Inferior parietal cortex (tissue), 1 donor: ENCODE results near the gene DTHD1.

Experiments
- DNase-seq: peaks from one replicate; pipeline ENCODE4 v3.0.0-alpha.2; 2016; ENCODE audit errors: extremely low spot score

Gene DTHD1

DNA sequence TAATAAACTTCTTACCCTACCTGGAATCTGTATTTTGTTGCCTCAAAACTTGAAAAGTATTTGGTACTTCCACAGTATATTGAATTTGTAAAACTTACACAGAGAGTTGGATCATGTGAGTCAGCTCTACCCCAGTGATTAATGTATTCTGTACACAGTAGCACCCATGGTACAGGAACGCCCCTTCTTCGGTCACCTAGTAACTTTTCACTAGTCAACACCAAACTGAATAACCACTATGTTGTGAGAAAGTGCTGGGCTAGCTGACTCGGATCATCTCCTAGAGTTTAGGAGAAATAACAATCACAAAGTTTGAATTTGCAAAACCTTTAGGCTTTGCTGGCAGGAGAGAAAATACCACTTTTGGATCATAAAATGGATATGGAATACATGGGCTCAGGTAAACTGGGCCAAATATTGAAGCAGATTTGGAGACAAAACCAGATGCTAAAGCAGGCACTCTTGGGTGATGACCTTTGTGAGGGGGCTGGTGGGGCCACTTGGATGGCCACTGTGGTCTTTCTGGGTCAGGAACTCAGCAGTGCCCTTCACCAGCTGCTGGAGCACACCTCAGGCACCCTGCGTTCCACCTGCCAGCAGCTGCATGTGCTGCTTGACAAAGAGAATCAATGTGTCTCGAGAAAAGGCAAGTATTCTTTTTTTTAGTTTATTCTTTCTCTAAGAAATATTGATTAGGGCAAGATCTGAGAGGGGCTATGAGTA lies at the start of gene DTHD1:
Gene DTHD1, plus strand, starts transcription at position 233 of the 723 bp plus-strand sequence. Its CDS starts 143 bp downstream, at position 376.
- no peak for DNase-seq

DNA sequence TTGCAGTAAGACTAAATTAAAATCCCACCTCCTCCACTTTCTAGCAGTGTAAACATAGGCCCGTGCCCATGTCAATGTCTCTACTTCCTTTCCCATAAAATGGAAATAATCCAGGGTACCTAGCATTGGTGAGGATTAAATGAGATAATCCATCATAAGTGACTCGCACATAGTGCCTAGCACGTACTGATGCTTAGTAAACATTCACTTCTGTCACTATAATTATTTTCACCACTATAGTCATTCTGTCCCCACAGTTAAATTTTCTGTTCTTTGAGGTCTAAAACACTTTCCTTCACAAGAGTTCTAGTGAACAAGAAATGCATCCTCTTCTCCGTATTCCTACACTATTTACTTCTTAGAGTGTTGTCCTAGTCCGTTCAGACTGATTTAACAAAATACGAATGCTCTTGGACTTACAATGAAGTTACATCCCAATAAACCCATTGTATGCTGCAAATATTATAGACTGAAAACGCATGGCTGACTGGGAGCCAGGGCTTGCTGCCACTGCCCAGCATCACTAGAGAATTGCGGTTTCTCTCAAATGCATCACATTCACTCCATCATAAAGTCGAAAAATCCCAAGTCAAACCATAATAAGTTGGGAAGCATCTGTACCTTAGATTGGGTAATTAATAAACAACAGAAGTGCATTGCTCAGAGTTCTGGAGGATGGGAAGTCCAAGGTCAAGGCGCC lies 47.7 kb upstream of the DTHD1 start:
- DNase-seq = no peak

DNA sequence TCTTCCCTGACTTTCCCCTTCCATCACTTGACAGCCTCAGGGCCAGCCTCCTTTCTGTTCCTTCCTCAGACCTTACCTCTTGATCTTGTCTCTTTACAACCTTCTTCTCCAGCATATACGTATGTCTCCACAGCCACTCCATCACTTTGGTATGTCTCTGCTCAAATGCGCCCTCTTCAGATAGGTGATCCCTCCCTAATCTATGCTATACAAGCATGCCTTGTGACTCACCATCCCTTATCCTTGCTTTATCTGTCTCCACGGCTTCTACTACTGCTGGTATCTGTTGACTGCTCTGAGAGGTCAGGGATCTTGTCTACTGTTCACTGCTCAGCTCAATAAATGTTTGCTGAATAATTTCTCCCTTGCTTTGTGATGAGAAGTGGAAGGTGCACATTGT lies 46.1 kb upstream of the DTHD1 start:
- DNase-seq = no peak

DNA sequence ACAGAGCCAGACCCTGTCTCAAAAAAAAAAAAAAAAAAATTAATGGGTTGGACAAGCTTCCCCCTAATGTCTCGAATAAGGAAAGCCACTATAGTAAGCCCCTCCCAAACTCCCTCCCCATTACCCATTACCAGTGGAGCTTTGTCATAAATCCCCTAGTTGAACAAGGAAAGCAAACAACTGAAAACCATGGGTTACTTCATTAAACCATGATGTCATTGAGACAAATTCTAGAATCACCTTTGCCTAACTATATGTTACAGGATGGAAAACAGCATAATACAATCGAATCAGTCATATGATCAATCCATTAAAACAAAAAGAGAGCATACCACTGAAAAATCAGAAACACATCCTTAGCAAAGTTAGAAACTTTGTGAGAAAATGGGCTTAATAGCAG lies 45.3 kb upstream of the DTHD1 start:
- no peak for DNase-seq

DNA sequence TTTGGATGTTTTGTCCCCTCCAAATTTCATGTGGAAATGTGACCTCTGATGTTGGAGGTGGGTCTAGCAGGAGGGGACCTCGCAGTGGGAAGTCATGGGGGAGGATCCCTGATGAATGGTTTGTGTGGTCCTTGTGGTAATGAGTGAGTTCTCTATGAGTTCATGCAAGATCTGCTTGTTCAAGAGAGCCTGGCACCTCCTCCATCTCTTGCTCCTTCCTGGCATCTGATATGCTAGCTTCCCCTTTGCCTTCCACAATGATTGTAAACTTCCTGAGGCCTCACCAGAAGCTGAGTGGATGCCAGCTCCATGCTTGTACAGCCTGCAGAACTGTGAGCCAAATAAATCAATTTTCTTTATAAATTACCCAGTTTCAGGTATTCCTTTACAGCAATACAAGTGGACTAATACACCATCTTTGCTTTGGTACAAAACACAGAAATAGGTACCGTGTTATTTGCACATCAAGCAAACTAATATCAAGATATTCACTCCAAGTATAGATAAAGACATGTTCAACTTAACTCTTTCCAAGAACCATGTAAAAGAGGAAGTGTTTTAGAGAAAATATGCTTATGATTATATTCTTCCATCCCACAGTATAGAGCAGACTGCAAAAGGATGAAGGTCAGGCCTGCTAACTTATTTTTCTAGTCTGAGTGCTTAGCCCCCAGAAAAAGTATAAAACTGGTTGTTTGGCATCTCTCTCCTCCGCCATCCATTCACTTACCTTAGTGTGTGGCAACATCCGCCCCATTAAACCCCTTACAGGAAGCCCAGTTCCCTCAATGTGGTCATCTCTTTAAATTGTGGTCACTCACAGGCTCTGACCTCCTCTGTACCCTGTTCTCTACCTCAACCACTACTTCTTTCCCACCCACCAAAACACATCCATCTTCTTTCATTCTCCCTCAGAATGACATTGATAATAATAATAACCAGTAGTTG lies 43.8 kb upstream of the DTHD1 start:
- DNase-seq = no peak

DNA sequence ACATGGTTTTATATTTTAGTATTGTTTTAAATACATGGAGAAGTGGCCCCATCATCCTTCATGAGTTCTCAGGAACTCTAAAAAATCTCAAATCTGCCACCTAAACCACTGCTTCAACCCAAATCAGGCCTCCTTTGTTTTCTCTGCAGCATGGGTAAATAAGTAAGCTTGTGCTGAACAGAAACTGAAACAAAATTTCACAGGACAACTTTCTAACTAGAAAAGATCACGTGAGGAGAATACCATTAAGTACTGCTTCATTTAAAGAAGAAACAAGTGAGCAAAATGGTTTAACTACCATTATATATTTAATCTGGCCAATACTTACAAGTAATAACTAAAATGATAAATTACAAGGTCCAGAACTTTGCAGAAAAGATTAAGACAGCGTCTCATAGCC lies 39.6 kb upstream of the DTHD1 start:
- no peak for DNase-seq

DNA sequence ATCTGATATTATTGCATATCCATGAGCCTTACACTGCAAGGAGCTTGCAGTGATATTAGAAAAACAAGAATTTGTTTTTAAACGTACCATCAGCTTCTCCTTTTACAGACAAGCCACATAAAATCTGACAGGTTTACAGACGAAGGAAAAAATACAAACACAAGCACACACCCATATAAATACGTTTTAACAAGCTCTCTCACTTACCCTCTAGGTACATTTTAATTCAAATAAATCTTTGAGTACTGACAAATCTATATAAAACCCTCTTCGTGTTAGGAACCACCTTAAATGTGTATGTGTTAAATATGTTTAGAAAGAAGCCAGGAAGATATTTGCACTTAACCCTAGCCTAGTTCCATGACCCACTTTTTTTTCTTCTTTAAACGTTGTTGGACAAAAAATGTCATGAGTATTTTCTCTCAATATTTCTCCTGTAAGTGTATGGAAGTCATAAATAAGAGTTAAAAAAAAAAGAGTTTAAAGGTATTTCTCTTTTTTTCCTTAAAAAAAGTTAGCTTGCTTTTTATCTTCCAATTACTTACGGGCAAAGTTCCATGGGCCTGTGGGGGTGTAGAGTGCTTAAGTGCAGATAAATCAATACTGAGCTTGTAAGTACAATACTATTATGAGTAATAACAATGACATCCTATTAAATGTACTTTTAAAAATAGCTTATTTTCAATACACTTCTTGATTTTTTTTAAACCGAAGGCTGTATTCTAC lies 38.6 kb upstream of the DTHD1 start:
- no peak for DNase-seq

DNA sequence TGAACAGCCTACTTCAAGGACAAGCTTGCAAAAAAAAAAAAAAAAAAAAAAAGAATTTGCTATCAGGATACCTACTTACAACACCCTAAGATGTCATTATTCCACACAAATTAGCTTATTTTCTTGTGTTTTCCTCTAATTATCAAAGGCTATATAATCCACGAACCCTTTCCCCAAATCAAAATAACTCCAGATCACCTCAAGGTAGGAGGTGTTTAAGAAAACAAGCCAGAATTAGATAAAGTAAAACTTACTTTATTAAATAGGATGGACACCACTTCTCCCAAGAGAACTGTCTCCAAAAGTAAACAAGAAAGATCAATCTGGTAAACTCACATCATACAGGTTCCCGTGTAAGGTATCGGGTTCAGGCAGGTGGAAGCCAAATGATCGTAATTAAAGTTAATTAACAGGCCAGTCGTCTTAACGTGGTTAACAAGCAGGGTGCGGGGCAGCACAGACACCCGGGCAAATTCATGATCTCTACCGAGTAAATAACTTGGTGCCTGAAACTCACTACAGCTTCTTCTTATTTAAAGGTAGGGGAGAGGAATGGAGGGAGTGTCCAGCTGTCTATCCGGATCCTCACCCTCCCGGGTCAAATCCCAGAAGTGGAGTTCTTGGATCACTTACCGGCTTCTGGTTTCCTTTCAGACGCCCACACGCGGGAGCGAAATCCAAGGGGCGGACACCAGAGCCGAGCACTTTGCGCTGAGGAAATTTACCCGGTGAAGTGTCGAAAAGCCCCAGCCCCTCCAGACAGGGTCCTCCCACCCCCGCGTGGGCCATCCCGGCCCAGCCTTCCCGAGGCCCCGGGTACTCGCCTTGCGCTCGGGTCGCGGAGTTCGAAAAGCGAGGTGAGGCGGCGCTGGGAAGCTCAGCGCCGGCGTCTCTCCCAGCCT lies 37.8 kb upstream of the DTHD1 start:
- DNase-seq = no peak

DNA sequence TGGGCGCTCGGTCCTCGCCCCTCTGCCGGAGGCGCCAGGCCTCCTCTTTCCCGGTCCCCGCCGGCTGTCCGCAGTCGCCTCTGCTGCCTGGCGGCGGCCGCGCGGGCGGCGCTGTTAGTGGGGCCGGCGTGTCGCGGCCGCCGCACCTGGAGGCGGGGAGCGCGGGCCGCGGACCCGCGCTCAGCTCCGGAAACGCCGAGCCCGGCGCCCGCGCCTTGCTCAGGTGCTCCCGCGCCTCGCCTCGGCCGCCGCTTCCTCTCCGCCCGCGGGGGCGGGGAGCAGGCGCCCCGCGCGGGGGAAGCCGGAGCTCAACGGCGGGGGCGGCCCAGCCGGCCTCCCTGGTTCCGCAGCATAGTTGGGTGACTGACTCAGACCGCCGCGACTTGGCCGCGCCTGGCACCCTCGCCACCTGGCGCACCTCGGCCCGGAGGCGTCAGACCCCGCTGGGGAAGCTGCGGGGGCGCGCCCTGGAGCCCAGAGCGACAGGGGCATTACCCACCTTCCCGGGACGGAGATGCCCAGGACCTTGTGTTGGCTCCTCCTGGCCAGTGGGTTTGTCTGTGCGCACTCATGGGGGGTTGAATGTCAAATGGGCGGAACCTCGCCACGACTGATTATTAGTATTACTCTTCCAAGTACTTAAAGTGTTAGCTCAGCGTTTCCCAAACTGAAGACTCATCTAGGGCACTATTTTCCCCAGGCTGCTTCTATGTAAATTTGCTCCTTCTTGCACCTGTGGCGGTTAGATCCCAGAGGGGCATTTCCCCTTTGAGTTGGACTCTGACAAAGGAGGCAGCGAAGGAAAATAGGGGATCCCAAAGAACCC lies 36.9 kb upstream of the DTHD1 start, which contains the start of gene ARAP2:
Gene ARAP2, minus strand, starts transcription at position 258 of the 826 bp plus-strand sequence. CDS start 15,028 bp downstream, outside the sequence.
- DNase-seq = no peak

DNA sequence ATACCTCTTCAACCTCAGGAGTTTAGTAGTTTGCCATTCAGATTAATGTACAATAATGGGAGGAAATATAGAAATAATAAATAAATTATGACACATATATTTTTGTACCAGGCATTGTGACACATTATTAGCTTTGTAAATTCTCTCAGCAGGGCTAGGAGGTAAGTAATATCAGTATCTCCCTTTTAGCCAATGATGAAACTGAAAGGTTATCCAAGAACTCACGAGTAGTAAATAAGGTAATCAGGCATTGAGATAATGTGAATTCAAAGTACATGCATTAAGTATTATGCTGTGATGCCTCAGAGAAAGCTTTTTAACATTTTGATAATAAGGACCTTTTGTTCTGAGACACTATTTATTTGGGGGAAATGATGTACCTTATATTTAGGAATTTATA lies 31.8 kb upstream of the DTHD1 start:
- no peak for DNase-seq

DNA sequence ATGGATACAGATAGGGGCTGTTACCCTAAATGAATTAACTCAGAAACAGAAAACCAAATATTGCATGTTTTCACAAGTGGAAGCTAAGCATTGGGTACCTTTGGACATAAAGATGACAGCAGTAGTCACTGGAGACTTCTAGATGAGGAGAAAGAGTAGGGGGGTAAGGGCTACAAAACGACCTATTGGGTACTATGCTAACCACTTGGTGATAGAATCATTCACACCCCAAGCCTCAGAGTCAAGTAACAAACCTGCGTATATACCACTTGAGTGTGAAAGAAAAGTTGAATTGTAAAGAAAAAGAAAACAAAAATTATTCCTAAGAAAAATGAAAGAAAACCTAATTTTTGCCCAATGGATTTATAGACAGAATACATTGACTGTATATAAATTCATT lies 29.4 kb upstream of the DTHD1 start:
- no peak for DNase-seq

DNA sequence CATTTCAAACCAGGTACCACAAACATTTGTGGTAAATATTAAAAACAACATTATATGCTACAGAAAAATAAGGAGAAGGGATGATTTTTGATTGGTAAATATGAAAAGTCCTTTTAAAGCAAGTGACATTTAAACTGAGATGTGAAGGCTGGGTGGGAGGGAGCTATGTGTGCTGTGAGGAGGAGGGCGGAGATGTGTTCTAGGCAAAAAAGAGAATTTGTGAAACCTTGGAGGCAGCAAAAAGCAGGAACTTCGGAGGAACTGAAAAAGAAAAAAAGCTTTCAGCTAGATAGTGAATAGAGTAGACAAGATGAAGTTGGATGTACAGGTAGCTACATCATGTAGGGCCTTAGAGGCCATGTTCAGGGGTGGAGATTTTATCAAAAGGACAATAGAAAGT lies 27.0 kb upstream of the DTHD1 start:
- DNase-seq = no peak

DNA sequence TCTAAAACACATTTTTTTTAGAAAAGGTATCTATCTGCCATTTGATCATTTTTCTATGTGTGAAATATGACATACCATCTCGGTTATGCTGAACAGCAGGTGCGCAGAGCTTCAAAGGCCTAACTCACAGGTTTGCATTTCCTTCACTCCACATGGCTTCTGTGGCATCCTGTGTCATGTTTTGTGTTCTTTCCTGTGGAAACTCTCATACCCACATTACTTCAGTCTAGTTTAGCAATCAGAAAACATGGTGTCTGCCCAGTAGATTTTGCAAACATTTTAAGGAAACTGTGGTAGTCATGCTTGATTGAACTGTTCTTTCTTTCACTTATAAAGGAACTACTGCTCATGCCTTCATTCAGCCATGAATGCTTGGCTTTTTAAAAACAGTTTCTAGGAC lies 25.8 kb upstream of the DTHD1 start:
- no peak for DNase-seq

DNA sequence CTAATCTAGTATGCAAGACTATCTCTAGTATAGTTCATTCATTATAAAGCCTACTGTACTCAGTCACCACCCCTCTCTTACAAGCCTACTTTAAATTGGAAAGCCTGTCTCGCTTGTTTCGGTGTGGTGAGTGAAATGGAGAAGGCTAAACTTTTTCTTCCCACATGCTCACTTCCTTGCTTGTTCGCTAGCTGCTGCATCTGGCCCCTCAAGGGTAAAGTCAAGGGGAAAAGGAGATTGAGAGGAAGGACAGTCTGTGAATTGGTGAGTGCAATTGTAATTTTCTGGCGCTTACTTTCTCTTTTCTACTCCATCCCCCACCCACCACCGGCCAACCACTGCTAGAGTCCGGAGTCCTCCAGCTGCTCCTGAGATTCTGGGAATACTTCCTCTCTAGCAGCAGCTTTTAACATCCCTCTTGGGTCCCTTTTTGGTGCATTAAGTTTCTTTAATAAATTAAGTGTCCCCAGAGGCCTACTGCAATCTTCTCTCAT lies 25.0 kb upstream of the DTHD1 start:
- no peak for DNase-seq

DNA sequence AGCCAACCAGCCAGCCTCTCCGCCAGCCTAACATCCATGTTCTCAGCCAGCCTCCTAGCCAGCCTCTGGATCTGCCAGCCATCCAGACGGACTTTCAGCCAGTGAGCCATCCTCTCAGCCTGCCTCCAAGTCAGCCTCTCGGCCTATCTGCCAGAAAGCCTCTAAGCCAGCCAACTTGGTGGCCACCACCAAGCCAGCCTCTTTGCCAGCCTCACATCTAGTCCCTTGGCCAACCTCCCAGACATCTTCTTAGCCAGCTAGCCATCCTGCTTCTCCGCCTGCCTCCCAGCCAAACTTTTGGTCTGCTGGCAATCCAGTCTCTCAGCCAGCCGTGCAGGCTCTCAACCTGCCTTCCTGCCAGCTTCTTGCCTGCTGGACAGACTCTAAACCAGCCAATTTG lies 20.7 kb upstream of the DTHD1 start:
- no peak for DNase-seq

DNA sequence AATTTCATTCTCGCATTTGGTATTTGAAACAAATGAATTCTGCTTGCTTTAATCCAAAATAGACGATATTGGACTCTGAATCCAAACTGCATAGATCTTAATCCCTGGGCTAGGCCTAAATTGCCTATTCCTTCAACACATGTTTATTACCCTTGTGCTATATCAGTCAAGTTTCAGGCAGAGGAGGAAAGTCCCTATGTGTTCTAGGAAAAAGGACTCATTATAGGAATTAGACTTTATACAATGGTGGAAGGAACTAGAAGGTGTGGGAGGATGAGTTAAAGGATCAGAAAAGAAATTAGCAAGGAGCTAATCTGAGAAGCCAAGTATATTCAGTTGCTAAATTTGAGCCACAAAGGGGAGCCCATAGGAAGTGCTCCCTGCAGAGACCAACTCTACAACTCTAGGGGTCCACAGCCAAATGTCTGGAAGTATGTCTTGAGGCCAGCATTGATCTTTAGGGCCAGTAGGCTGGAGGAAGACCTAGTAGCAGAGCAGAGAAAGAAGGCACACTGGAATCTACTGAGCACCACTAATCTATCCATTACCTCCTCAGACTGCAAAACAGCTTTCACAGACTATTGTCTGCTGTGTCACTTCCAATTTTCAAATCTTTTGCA lies 17.1 kb upstream of the DTHD1 start:
- no peak for DNase-seq

DNA sequence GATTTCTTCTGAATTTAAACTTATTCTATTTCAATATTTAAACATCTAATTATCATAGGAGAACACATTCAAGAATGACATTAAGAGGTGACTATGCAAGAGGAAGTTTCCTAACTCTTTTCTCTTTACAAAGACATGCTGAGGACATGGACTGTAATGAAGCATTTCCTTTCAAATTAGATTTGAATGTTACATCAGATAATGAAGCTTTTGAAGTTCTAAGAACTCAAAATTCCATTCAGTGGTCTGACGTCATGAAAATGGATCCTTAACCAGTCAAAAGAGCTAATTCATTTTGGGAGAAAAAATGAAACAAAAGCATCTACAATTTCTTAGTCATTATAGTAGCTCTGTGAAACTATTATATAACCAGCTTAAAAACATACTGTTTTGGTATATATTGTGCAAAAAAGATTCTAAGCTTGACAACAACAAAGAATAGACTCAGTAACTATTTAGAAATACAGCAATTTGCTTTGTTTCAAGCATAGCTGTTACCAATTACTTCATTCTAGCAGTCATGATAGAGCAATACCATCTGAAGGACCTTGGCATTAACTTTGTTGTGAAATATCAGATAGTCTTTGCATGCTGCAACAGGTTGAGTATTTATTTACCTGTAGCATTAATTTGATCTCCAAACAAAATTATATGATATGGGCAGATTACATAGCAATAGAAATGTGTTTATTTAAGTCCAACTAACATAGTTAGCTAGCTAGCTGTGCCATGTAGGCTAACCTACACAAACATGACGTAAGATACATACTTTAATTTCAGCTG lies 13.7 kb upstream of the DTHD1 start:
- no peak for DNase-seq

DNA sequence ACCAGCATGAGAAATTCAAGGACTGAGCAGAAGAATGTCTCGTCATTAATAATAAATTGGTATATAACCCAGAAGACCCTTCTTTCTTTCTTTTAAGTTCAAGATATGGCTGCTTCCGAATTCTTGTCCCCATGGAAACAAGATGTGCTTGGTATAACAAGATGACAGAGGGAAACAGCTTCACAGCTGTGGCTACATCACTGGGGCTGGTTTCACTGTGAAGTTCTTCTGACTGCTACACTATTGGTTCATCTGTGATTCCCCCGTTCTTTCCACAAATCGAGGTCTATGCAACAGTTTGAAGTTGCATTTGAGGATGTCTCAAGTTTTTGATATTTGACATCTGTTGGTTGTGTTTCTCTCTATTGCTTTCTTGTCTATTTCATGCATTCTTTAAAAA lies 12.3 kb upstream of the DTHD1 start:
- DNase-seq = no peak
